GM23248 (cell line): ENCODE results near the gene UTP18.

Experiments
- EZH2 ChIP-seq: fragments of 200-600 bp; sonication (generic); IDR thresholded peaks from 2 replicates; pipeline ENCODE4 v1.6.1; 2018; ENCODE audit warnings: antibody characterized with exemption, mild to moderate bottlenecking; ENCODE audit not compliant: insufficient read depth, poor library complexity, severe bottlenecking
- EZH2phosphoT487 ChIP-seq: fragments of 200-600 bp; sonication (generic); IDR thresholded peaks from 2 replicates; pipeline ENCODE4 v1.6.1; 2018; ENCODE audit warnings: antibody characterized with exemption, moderate library complexity, mild to moderate bottlenecking, low read depth; ENCODE audit not compliant: insufficient read depth

DNA sequence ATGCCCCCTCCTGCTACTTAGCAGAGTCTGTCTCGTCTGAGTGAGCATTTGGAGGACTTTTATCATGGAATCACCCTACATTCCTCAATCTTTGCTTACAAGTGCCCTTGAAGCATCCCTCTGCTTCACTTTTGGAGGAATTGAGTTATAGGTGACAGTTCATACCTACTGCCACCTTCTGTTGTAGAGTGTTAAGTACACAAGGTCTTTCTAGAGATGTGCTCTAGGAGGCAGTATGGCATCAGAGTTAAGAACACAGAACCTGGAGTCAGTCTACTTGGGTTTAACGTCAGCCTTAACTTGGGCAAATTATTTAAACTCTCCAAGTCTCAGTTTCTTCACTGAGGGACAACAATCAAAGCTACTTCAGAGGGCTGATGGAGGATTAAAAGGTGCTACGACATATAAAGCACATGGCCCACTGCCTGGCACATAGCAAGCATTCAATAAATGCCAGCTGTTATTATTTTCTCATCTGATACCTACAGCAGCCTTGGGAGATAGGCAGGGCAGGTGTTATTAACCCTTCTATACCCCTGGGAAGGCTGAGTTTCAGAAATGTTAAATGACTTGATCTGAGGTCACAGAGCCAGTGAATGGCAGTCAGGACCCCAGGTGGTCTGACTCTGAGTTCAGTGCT is 62.2 kb downstream of the UTP18 start:
- TF ChIP-seq EZH2 (no peak), EZH2phosphoT487 (no peak)
